Left lung (tissue), 10 donors: ENCODE data around the gene DBNDD1. TPM values are rescaled to one million over a fixed set of nuclear protein-coding genes. Genes with fewer than 3 reads are reported as not detected.

Experiments used
- ATAC-seq: fragments of 200-7000 bp; cut with Tn5 transposase; one replicate; pipeline ENCODE4 v1.9.1; 2020; ENCODE audit warnings: moderate library complexity
- DNase-seq, 4 donors: peaks; one replicate each; pipeline ENCODE4 v3.0.0-alpha.2; 2013 to 2020
- H3K27ac ChIP-seq, 2 donors: fragments of 200-600 bp; sonication (generic) in 1 of 2; one replicate each; pipeline versions ENCODE4 v1.5.0 to v1.8.0; 2020 to 2021
- H3K27me3 ChIP-seq, 2 donors: fragments of 200-600 bp; sonication (generic) in 1 of 2; one replicate each; pipeline versions ENCODE4 v1.5.0 to v1.8.0; 2020 to 2021
- H3K36me3 ChIP-seq, 2 donors: fragments of 200-600 bp; sonication (generic) in 1 of 2; one replicate each; pipeline versions ENCODE4 v1.5.0 to v1.8.0; 2020 to 2021
- H3K4me1 ChIP-seq, 2 donors: fragments of 200-600 bp; one replicate each; pipeline ENCODE4 v1.8.0; 2021
- H3K4me3 ChIP-seq, 2 donors: fragments of 200-600 bp; sonication (generic) in 1 of 2; one replicate each; pipeline versions ENCODE4 v1.5.0 to v1.8.0; 2020 to 2021; ENCODE audit warnings: mild to moderate bottlenecking in 1 of 2
- H3K9me3 ChIP-seq, 2 donors: fragments of 200-600 bp; sonication (generic) in 1 of 2; one replicate each; pipeline versions ENCODE4 v1.5.0 to v1.8.0; 2020 to 2021
- CTCF ChIP-seq, 2 donors: fragments of 200-600 bp; sonication (generic) in 1 of 2; IDR thresholded peaks; one replicate each; pipeline versions ENCODE4 v1.5.0 to v1.8.0; 2021; ENCODE audit warnings: antibody characterized with exemption in 2 of 2
- intact Hi-C, 2 donors: fragments of 100-400 bp; cut with DNase I; formaldehyde crosslinking; loops; one replicate each; pipeline versions ENCODE4 v1.11.2 to v1.14.2; 2022
- polyA plus RNA-seq, 6 donors: library from polyadenylated mRNA; unstranded; fragments of 120-200 nt; gene quantifications; one replicate each; pipeline ENCODE4 v1.2.1, GENCODE V29; 2013; ENCODE audit not compliant: insufficient read length in 6 of 6
- total RNA-seq, 2 donors: library from RNA; stranded (reverse); fragmentation: NEBNext Ultra II Directional; extraction: Animal tissue kit (Norgen Biotek cat#: 25700); gene quantifications; one replicate each; pipeline ENCODE4 v1.2.1, GENCODE V29; 2021
- donor health status: DM: no; HTN: yes; CAD: no.
- donor health status: DM: no; HTN: no; CAD: no.

DBNDD1 gene
- total and polyA plus RNA-seq, 8 donors: 6.4 to 20.6 (median 7.8) TPM

GRCh38 chr16:90055371-90055770, 36.1 kb upstream of the DBNDD1 start:
- DNase-seq (no peak), ATAC-seq (no peak)
- Histone ChIP-seq H3K9me3 (peaks cover 0 to 14% of the 10 kb centered on the region in 2 donors), H3K36me3 (no peaks in the 10 kb centered on the region), H3K4me1 (no peaks in the 10 kb centered on the region), H3K4me3 (no peak overlapping the region), H3K27ac (no peak overlapping the region), H3K27me3 (no peaks in the 10 kb centered on the region)
- TF ChIP-seq CTCF (IDR thresholded peaks at IDR 0.05): no peak
- intact Hi-C loops: no loop called here

DNA sequence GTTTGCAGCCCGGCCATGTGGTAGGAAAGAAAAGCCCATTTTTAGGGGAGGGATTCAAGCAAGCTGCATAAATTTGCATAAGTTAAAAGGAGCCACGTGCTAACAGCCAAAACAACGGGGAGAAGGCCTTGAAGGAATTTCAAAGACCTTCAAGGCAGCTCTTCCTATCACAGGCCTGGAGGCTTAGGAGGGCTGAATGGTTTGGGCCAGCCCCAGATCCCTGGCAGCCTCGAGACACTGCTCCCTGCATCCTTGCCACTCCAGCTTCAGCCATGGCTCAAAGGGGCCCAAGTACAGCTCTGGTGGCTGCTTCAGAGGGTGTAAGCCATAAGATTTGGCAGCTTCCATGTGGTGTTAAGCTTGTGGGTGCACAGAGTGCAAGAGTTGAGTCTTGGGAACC, 35.3 kb upstream of the DBNDD1 start:
- Histone ChIP-seq H3K4me1 (no peaks in the 10 kb centered on the region), H3K27ac (no peak overlapping the region), H3K4me3 (no peak overlapping the region), H3K27me3 (no peaks in the 10 kb centered on the region), H3K9me3 (peaks cover 0 to 14% of the 10 kb centered on the region in 2 donors), H3K36me3 (no peaks in the 10 kb centered on the region)
- no peak for ATAC-seq
- intact Hi-C loops: no loop called here
- TF ChIP-seq CTCF (IDR thresholded peaks at IDR 0.05): no peak
- no peak for DNase-seq

- H3K4me3 ChIP-seq: no peak overlapping the region
- ATAC-seq (peak; percentile 31), DNase-seq (no peak)
- TF ChIP-seq CTCF (IDR thresholded peaks at IDR 0.05): no peak
- peaks cover 0 to 14% of the 10 kb centered on the region in 2 donors for H3K9me3 ChIP-seq
- no peaks in the 10 kb centered on the region for H3K4me1 ChIP-seq
- H3K27ac ChIP-seq: no peak overlapping the region
- intact Hi-C loops: no loop called here
- no peaks in the 10 kb centered on the region for H3K36me3 ChIP-seq
- H3K27me3 ChIP-seq: no peaks in the 10 kb centered on the region
These were observed 34.7 kb upstream of the DBNDD1 start for GRCh38 chr16:90053902-90054500.

- intact Hi-C loops: no loop called here
- no peak for TF ChIP-seq CTCF (IDR thresholded peaks at IDR 0.05)
- Histone ChIP-seq H3K27me3 (peaks cover 0 to 25% of the 10 kb centered on the region in 2 donors), H3K9me3 (peaks cover 0 to 14% of the 10 kb centered on the region in 2 donors), H3K4me1 (peaks cover 12 to 13% of the 10 kb centered on the region in 2 donors), H3K4me3 (no peak overlapping the region), H3K36me3 (no peaks in the 10 kb centered on the region), H3K27ac (no peak overlapping the region)
- DNase-seq: no peak
- ATAC-seq: no peak
These were observed 31.7 kb upstream of the DBNDD1 start for GRCh38 chr16:90050969-90051368.

GRCh38 chr16:90048737-90049330, 29.6 kb upstream of the DBNDD1 start:
- Histone ChIP-seq H3K36me3 (no peaks in the 10 kb centered on the region), H3K9me3 (peaks cover 0 to 4% of the 10 kb centered on the region in 2 donors), H3K4me1 (peaks cover 12 to 13% of the 10 kb centered on the region in 2 donors), H3K27me3 (peaks cover 0 to 25% of the 10 kb centered on the region in 2 donors), H3K4me3 (no peak overlapping the region), H3K27ac (no peak overlapping the region)
- ATAC-seq (no peak), DNase-seq (no peak)
- no peak for TF ChIP-seq CTCF (IDR thresholded peaks at IDR 0.05)
- intact Hi-C loops: no loop called here
